Thyroid gland (tissue), 4 donors: ENCODE data around the gene SNAPC3.

Experiments
- CTCF ChIP-seq, 6 experiments: fragments of 200-600 bp in 3 of 6; fragments of 450-650 bp in 3 of 6; sonication (generic) in 3 of 6; IDR thresholded peaks; one replicate each; pipeline ENCODE4 v1.5.1; 2016 to 2019; ENCODE audit warnings: antibody characterized with exemption in 6 of 6, mild to moderate bottlenecking in 2 of 6, inconsistent platforms in 1 of 6, moderate library complexity in 1 of 6
- POLR2A ChIP-seq, 2 donors: fragments of 450-650 bp; IDR thresholded peaks; one replicate each; pipeline ENCODE4 v1.6.1; 2017; ENCODE audit warnings: antibody characterized with exemption in 2 of 2, mild to moderate bottlenecking in 2 of 2, moderate library complexity in 1 of 2

- no peak for TF ChIP-seq POLR2A (IDR thresholded peaks at IDR 0.05)
- TF ChIP-seq CTCF (IDR thresholded peaks at IDR 0.05) = no peak
These were observed 18.5 kb upstream of the SNAPC3 start for GRCh38 chr9:15404171-15404570.
